ENCODE results near the gene CYP2C8.

CYP2C8 gene

DNA sequence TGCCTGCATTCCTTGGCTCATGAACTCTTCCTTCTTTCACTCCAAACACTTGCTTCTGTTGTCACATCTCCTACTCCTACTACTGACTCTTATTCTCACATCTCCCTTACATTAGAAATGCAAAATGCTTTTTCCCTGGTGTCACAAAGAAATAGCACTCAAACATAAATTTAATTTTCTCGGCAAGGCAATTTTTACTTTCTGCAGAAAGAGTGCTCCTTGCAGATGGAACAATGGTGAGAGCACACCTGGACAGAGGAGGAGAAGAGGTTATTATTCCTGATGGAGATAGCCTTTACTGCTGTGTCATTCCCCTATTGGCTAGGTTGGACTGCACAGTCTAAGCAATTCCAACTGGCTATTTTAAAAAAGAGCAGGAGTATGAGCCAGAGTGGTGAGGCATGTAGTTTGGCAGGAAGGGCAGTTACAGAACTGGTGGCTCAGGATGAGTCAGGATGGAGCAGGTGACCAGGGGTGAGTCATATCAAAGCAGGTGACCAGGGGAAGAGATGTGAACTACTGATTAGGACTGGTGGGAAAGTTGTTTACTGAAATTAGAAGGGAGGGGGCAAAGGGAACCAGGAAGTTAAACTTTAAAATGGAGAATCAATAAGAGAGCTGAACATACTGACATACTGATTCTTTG, 77.9 kb downstream of the CYP2C8 start:
- Histone ChIP-seq H3K9ac (ENCODE audit: low read depth, low read length) (no peak overlapping the region), H3K4me1 (ENCODE audit: insufficient read depth, low read length) (no peaks in the 10 kb centered on the region), H4K20me1 (ENCODE audit: insufficient read depth, low read length) (no peaks in the 10 kb centered on the region), H3K27me3 (ENCODE audit: insufficient read depth, low read length, poor library complexity) (no peaks in the 10 kb centered on the region), H2AFZ (ENCODE audit: low read depth, low read length) (no peak overlapping the region), H3K4me3 (ENCODE audit: low read depth in 1 of 2, low read length in 2 of 2) (no peak overlapping the region), H3K79me2 (ENCODE audit: insufficient read depth, low read length) (no peaks in the 10 kb centered on the region), H3K27ac (ENCODE audit: low read length) (no peak overlapping the region), H3K4me2 (ENCODE audit: insufficient read depth, low read length) (no peak overlapping the region), H3K36me3 (ENCODE audit: insufficient read depth, low read length) (no peaks in the 10 kb centered on the region), H3K9me3 (ENCODE audit: insufficient read depth, low read length, severe bottlenecking) (peaks cover 9% of the 10 kb centered on the region)
- DNase-seq (no peak), ATAC-seq (ENCODE audit: insufficient read depth, low read depth) (no peak)
- TF ChIP-seq, protein P1, sequence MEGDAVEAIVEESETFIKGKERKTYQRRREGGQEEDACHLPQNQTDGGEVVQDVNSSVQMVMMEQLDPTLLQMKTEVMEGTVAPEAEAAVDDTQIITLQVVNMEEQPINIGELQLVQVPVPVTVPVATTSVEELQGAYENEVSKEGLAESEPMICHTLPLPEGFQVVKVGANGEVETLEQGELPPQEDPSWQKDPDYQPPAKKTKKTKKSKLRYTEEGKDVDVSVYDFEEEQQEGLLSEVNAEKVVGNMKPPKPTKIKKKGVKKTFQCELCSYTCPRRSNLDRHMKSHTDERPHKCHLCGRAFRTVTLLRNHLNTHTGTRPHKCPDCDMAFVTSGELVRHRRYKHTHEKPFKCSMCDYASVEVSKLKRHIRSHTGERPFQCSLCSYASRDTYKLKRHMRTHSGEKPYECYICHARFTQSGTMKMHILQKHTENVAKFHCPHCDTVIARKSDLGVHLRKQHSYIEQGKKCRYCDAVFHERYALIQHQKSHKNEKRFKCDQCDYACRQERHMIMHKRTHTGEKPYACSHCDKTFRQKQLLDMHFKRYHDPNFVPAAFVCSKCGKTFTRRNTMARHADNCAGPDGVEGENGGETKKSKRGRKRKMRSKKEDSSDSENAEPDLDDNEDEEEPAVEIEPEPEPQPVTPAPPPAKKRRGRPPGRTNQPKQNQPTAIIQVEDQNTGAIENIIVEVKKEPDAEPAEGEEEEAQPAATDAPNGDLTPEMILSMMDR (IDR thresholded peaks at IDR 0.05; ENCODE audit: borderline replicate concordance, extremely low read depth, low read length, poor library complexity, severe bottlenecking) = no peak
- TF ChIP-seq EZH2 (IDR thresholded peaks at IDR 0.05; ENCODE audit: borderline replicate concordance, low read depth, low read length, severe bottlenecking) = no peak

DNA sequence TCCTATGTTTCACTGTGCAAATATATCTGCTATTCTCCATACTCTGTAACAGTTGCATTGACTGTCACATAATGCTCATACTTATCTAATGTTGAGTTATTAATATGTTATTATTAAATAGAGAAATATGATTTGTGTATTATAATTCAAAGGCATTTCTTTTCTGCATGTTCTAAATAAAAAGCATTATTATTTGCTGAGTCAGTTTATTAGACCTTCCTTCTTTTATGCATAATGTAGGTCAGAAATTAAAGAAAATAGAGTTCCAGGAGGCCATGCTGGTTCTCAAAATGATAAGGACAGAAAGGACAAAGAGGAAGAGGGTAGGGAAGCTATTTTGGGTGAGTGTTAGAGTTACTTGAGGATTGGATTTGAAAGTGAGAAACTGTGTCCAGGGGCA, 80.1 kb downstream of the CYP2C8 start:
- Histone ChIP-seq H3K4me2 (ENCODE audit: insufficient read depth, low read length) (no peak overlapping the region), H2AFZ (ENCODE audit: low read depth, low read length) (no peak overlapping the region), H4K20me1 (ENCODE audit: insufficient read depth, low read length) (no peaks in the 10 kb centered on the region), H3K4me1 (ENCODE audit: insufficient read depth, low read length) (no peaks in the 10 kb centered on the region), H3K4me3 (ENCODE audit: low read depth in 1 of 2, low read length in 2 of 2) (no peak overlapping the region), H3K27ac (ENCODE audit: low read length) (no peak overlapping the region), H3K9me3 (ENCODE audit: insufficient read depth, low read length, severe bottlenecking) (peaks cover 9% of the 10 kb centered on the region), H3K27me3 (ENCODE audit: insufficient read depth, low read length, poor library complexity) (no peaks in the 10 kb centered on the region), H3K9ac (ENCODE audit: low read depth, low read length) (no peak overlapping the region), H3K36me3 (ENCODE audit: insufficient read depth, low read length) (no peaks in the 10 kb centered on the region), H3K79me2 (ENCODE audit: insufficient read depth, low read length) (no peaks in the 10 kb centered on the region)
- DNase-seq (no peak), ATAC-seq (ENCODE audit: insufficient read depth, low read depth) (no peak)
- TF ChIP-seq EZH2 (IDR thresholded peaks at IDR 0.05; ENCODE audit: borderline replicate concordance, low read depth, low read length, severe bottlenecking) = no peak
- TF ChIP-seq, protein P1 (IDR thresholded peaks at IDR 0.05; ENCODE audit: borderline replicate concordance, extremely low read depth, low read length, poor library complexity, severe bottlenecking) = no peak

Data from DND-41 (cell line).